Epidermal melanocyte (primary cell): Measurements from ENCODE around the gene RNASET2.
"Not testable (repeated sequence)": the region's sequence is repeated elsewhere in the genome, so short reads cannot be mapped to it uniquely, and the experiment has no call there.

Source experiments
- DNase-seq: peaks from one replicate; pipeline ENCODE4 v3.0.0; 2011; ENCODE audit warnings: low spot score; ENCODE audit not compliant: insufficient read length

RNASET2 gene

GRCh38 chr6:166970091-166970490 lies 13.7 kb upstream of the RNASET2 start:
- no peak for DNase-seq

GRCh38 chr6:166969390-166970002 lies 13.1 kb upstream of the RNASET2 start:
- DNase-seq = no peak

GRCh38 chr6:166966268-166966667 lies 9.9 kb upstream of the RNASET2 start:
- DNase-seq = no peak

GRCh38 chr6:166960609-166960978 lies 4.2 kb upstream of the RNASET2 start:
- no peak for DNase-seq

DNA sequence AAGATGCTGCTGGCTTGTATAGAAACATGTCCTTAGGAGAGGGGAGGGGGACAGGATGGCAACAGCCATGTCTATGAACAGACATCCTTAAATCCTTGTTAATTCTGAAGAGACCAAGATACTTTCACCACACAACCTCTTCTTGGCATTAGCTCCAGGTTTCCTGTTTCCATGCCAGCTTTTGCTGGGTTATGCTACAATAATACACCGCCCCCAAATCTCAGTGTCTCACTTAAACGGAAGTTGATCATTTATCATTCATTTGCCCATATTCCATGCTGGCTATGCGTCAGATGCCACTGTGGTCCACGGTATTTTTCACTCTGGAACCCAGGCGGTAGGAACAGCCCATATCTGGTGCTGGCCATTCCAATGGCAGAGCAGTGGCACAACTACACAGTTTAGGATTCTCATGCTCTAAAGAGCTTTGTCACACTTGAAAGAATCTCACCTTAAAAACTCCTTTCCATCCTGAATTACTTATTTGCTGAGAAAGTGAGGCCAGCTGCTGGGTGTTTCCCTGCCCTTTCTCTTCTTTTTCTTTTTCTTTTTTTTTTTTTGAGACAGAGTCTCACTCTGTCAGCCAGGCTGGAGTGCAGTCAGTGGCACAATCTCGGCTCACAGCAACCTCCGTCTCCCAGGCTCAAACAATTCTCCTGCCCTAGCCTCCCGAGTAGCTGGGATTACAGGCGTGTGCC lies 3.7 kb upstream of the RNASET2 start:
- DNase-seq = no peak

DNA sequence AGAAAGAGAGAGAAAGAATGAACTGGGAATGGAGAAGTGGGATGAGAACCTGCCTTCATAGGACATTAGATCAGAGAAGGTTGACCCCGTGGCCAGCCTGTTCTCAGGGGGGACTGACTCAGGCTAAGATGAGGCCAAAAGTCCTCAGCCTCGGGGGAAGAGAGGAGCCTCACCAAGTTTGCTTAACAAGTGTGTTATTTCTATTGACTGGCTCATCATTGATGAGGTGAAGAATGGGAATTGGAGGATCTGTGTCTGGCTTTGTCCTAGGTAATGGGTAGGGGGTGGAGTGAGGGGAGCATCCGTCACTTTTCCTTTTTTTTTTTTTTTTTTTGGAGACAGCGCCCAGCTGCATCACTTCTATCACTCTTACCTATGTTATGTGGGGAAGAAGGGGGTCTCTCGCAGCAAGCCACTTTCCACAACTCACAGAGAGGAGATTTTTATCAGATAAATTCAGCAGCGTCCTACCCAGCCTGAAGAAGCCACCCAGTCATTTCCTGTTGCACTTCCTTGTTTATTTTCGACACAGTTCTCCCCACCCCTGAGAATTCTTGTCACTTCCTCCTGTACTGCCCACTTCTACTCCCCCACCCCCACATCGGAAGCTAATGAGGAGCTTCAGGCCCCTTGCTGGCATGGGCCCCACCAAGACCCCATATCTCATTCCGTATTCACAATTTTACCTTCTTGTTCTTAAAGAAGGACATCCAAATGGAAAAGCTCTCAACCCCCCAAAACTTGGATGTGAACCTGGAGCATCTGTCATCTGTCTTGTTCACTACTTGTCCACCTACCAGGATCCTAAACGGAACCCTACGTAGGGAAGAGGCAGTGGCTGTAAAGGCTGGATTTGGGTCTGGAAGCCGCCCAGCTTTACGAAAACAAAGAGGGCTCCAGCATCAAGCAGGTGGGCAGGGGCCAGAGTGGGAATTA lies 2.8 kb upstream of the RNASET2 start:
- DNase-seq = no peak

GRCh38 chr6:166957805-166958076 lies 1.4 kb upstream of the RNASET2 start:
- DNase-seq = no peak

- DNase-seq = no peak
Observed at GRCh38 chr6:166957087-166957804, 896 bp upstream of the RNASET2 start.

DNA sequence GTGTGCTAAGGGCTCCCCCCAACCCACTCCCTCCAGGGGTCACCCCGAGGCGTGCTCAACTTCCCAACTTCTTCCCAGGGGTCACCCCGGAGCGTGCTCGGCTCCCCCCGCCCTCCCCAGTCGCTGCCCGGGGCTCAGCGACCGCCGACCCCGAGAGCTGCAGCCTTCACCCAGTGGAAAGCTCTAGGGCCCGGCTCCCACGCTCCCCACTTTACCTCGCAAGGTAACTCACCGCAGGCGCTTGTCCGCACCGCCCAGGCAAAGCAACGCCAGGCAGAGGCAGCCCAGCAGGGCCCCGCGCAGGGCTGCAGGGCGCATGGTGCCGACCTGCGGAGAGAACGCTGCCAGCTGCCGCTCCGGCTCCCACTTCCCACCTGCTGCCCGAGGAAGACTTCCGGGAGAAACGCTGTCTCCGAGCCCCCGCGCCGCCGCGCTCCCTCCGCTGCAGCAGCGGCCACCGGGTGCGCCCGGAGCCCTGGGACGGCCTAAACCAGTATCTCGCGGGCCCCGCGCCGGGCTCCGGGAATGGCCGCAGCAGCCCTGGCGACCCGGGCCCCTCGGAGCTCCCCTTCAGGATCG lies 396 bp downstream of the RNASET2 start:
- no peak for DNase-seq

- no peak for DNase-seq
Observed at GRCh38 chr6:166955121-166955864, 1.1 kb downstream of the RNASET2 start.

- DNase-seq = no peak
Observed at GRCh38 chr6:166954118-166954713, 2.1 kb downstream of the RNASET2 start.

DNA sequence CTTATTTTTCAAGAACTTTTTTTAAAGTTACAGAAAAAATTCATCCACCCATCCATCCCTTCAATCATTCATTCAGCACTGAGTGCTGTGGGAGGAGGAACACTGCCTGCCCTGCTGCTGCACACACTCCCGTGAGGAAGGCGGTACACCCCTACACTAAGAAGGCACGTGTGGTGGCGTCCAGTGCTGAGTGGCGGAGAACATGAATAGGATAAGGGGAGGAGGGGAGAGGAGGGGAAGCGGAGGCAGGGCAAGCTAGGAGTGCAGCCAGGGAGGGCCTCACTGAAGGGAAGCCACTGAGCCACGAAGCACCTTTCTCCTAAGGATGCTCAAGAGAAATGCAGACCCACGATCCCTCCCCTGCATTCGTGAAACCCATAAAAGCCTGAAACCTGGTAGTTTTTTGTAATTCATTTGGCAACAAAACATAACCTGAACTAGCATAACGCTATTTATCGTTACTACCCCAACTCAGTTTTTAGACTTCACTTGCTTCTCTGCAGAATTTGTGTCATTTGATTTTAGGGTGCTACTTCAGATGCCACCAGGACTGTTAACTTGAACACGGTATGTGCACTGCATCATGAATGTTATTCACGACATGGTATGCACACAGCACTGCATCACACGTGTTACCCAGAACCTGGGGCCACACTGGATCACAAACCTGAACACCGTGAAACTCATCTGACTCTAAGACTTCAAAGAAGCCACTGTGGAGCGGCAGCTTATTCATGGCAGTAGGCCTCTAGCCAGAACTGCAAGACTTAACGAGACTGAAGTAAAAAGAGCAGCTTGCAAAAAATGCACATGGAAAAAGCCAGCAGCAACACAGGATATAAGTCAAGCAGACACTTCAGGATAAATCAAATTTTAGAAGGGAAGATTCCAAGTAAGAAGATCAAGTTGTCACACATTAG lies 3.5 kb downstream of the RNASET2 start:
- no peak for DNase-seq

GRCh38 chr6:166952121-166952520 lies 4.2 kb downstream of the RNASET2 start:
- DNase-seq = no peak

DNA sequence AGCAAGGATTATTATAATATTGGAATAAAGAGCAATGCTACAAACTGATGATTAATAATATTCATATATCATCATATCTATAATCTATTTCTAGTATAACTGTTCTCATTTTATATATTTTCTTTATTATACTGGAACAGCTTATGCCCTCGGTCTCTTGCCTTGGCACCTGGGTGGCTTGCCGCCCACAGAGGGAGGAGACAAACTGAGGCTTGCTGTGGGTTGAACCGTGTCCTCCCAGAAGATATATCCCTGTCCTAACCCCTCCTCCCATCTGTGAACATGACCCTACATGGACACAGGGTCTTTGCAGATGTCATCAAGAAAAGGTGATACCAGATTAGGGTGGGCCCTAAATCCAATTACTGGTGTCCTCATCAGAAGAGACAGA lies 4.7 kb downstream of the RNASET2 start:
- DNase-seq = no peak

DNA sequence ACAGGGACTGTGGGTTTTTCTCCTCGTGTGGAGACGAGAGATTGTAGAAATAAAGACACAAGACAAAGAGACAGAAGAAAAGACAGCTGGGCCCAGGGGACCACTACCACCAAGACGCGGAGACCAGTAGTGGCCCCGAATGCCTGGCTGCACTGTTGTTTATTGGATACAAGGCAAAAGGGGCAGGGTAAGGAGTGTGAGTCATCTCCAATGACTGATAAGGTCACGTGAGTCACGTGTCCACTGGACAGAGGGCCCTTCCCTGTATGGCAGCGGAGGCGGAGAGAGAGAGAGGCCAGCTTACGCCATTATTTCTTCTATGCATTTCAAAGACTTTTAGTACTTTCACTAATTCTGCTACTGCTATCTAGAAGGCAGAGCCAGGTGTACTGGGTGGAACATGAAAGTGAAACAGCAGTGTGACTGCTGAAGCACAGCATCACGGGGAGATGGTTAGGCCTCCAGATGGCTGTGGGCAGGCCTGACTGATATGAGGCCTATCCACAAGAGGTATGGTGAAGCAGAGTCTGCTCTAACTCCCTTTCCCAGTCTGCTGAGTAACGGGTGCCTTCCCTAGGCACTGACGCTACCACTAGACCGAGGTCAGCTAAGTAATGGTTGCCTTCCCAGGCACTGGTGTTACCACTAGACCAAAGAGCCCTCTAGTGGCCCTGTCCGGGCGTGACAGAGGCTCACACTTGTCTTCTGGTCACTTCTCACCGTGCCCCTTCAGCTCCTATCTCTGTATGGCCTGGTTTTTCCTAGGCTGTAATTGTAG lies 5.3 kb downstream of the RNASET2 start:
- DNase-seq = not testable (repeated sequence)

- no peak for DNase-seq
Observed at GRCh38 chr6:166950443-166950821, 5.9 kb downstream of the RNASET2 start.

- no peak for DNase-seq
Observed at GRCh38 chr6:166949528-166950442, 6.6 kb downstream of the RNASET2 start.
